Mammary microvascular endothelial cell (primary cell): ENCODE measurements around the gene C16orf95. TPM values are rescaled to one million over a fixed set of nuclear protein-coding genes. Genes with fewer than 3 reads are reported as not detected.

Source experiments
- total RNA-seq: library from RNA; depleted of rRNA; stranded (reverse); fragments of >200 nt; gene quantifications from 2 replicates; pipeline ENCODE4 v1.2.3, GENCODE V29; 2015

C16orf95 gene, protein sequence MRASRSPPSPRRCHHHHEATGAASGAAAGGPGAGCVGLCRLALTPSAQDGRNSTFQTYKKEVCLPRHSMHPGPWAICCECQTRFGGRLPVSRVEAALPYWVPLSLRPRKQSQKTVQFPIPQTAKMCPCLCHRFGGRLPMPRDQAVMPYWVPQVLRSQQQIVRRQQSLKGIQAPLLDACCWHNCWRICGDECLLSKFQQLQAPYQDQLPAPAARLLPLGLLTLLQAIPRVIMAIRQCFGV
- total RNA-seq: 2.2 and 2.3 TPM in 2 replicates

DNA sequence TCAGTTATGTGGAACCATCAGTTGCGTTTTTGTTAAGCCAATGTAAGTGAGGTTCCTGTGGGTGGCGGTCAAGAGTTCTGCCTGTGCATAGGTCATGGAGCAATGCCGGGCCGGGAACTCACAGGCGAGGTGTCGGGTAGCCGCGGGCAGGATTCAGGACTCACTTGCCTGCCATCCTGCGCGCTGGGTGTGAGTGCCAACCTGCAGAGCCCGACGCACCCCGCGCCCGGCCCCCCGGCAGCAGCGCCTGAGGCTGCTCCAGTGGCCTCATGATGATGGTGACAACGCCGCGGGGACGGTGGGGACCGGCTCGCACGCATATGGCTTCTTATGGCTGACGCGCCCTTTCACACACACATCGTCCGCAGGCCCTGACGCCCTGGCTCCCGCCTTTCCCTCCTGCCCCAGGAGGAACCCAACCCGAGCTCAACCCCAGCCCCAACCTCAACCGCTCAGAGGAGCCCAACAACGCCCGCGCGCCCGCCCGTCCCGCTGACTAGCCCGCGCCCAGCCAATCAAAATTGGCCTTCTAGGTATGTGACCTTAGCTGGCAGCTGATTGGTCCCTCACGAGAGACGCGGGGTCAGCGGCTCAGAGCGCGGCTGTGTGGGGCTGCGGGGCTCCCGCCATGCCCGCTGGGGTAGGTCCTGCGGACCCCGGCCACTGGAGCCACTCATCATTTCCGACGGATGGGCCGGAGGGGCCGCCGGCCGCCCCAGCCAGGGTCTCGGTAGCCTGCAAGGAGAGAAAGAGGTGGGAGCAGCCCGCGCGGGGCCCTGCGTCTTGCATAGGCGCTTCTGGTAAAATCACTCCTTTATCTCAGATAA lies at the start of gene C16orf95:
C16orf95 (minus strand) TSS at position 470 of the 827 bp plus-strand sequence; CDS start at position 320, 150 bp downstream.

Other genes starting within 250 kb of the C16orf95 start
- gene FBXO31, start 66.4 kb upstream of the C16orf95 start, total RNA-seq: 21.9 and 26.9 TPM in 2 replicates
- 50.8 and 56.0 TPM in 2 replicates for gene MAP1LC3B, start 74.9 kb upstream of the C16orf95 start, total RNA-seq
- gene ZCCHC14, start 175.6 kb upstream of the C16orf95 start, total RNA-seq: 5.4 and 5.9 TPM in 2 replicates